Gastroesophageal sphincter (tissue), 4 donors: ENCODE data around the gene CTRL. TPM values are rescaled to one million over a fixed set of nuclear protein-coding genes. Genes with fewer than 3 reads are reported as not detected.

Source experiments
- ATAC-seq: fragments of 150-250 bp; one replicate; pipeline ENCODE4 v1.9.1; 2016; ENCODE audit warnings: mild to moderate bottlenecking, moderate library complexity
- H3K27ac ChIP-seq, 4 donors: fragments of 200-600 bp; sonication (generic) in 3 of 4; 1 replicate in 3 of 4; 2 replicates in 1 of 4; pipeline ENCODE4 v1.5.1; 2016 to 2019
- H3K27me3 ChIP-seq: fragments of 200-600 bp; sonication (generic); one replicate; pipeline ENCODE4 v1.5.1; 2019
- H3K36me3 ChIP-seq, 2 donors: fragments of 200-600 bp; sonication (generic); one replicate each; pipeline ENCODE4 v1.5.1; 2019; ENCODE audit warnings: control low read depth in 1 of 2
- H3K4me1 ChIP-seq, 3 donors: fragments of 200-600 bp; sonication (generic); 1 replicate in 2 of 3; 2 replicates in 1 of 3; pipeline ENCODE4 v1.5.1; 2016 to 2019; ENCODE audit warnings: control low read depth in 2 of 3
- H3K4me3 ChIP-seq, 2 donors: fragments of 200-600 bp; sonication (generic); one replicate each; pipeline ENCODE4 v1.5.1; 2019; ENCODE audit warnings: mild to moderate bottlenecking in 1 of 2, moderate library complexity in 1 of 2
- H3K9me3 ChIP-seq, 3 donors: fragments of 200-600 bp; sonication (generic); one replicate each; pipeline ENCODE4 v1.5.1; 2017 to 2019; ENCODE audit warnings: control low read depth in 2 of 3
- EP300 ChIP-seq: sonication (generic); formaldehyde crosslinking; IDR thresholded peaks from one replicate; pipeline ENCODE4 v1.6.1; 2017; ENCODE audit warnings: antibody characterized with exemption, mild to moderate bottlenecking
- POLR2A ChIP-seq, 2 donors: fragments of 450-650 bp; IDR thresholded peaks; one replicate each; pipeline ENCODE4 v1.6.1; 2017; ENCODE audit warnings: antibody characterized with exemption in 2 of 2, mild to moderate bottlenecking in 2 of 2, moderate library complexity in 1 of 2
- POLR2AphosphoS5 ChIP-seq: sonication (generic); formaldehyde crosslinking; IDR thresholded peaks from one replicate; pipeline ENCODE4 v1.6.1; 2017; ENCODE audit warnings: antibody characterized with exemption
- WGBS, 2 donors: methylation state at CpG; one replicate each; pipeline ENCODE4 v1.1.5; 2018; ENCODE audit warnings: low coverage in 1 of 2; 5-methylcytosine and 5-hydroxymethylcytosine counted together
- total RNA-seq, 4 donors: library from RNA; depleted of rRNA; stranded (reverse); fragments of >200 nt; gene quantifications; one replicate each; pipeline ENCODE4 v1.1.0, GENCODE V29; 2016
- TF ChIP-seq, protein P1 (sequence below), 4 experiments: fragments of 200-600 bp in 2 of 4; fragments of 450-650 bp in 2 of 4; sonication (generic) in 1 of 4; IDR thresholded peaks; one replicate each; pipeline ENCODE4 v1.5.1; 2017 to 2019; ENCODE audit warnings: antibody characterized with exemption in 4 of 4, mild to moderate bottlenecking in 2 of 4, moderate library complexity in 2 of 4

Gene CTRL
- total RNA-seq, 4 donors from 2014 or later: 1.2 to 5.0 TPM; not detected in 2

DNA sequence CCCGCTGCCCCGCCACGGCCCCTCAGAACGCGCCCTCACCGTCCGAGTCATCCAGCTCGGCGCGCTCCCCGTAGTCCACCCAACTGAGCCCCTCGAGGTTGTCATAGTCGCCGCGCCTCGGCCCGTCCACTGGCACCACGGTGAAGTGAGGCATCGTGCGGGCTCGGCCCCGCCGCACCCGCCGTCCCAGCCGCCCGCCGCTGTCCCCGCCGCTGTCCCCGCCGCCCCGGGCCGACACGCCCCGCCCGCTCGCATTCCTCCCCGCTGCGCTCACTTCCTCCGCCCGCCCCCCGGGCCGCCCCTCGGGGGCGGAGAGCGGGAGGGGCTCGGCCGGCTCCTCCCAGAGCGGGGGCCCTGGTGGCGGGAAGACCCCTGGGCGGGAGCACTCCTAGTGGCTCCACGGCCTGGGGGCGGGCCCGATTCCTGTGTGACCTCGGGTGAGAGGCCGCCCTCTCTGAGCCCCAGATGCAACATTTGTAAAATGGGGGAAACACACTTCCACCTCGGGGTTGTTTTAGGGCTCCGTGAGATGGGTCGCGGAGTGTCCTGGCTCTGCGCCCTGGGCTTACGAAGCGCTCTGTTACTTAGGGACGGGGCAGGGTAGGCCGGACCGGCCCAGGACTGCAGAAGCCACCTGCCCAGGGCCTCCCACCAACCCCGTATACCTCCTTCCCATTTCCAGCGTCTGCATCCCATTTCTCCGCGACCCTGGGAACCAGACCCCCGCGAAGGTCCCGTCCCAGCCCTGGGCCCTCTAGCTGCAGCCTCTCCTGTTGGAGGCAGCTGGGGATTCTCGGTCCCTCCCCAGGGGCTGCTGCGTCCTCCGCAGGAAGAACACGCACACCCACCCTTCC, 37.0 kb upstream of the CTRL start, which contains the start of gene SLC12A4:
Gene SLC12A4 (minus strand): TSS at position 238 of the 854 bp plus-strand sequence. CDS start 84 bp downstream, at position 154.
- H3K36me3 ChIP-seq: no peaks in the 10 kb centered on the region
- H3K9me3 ChIP-seq: no peaks in the 10 kb centered on the region
- peaks cover 0 to 47% (median 34%) of the 10 kb centered on the region in 3 donors for H3K4me1 ChIP-seq
- no peaks in the 10 kb centered on the region for H3K27me3 ChIP-seq
- ATAC-seq: peak; percentile 88
- peak within 1 kb of the TSS; percentile 87 to 100 (median 99) for H3K27ac ChIP-seq
- H3K4me3 ChIP-seq: peak within 1 kb of the TSS; percentile 65 to 99
- TF ChIP-seq POLR2AphosphoS5 (peak; percentile 85), EP300 (no peak), POLR2A (IDR thresholded peaks at IDR 0.05) (peak; percentile 95 to 97)
- TF ChIP-seq, protein P1, sequence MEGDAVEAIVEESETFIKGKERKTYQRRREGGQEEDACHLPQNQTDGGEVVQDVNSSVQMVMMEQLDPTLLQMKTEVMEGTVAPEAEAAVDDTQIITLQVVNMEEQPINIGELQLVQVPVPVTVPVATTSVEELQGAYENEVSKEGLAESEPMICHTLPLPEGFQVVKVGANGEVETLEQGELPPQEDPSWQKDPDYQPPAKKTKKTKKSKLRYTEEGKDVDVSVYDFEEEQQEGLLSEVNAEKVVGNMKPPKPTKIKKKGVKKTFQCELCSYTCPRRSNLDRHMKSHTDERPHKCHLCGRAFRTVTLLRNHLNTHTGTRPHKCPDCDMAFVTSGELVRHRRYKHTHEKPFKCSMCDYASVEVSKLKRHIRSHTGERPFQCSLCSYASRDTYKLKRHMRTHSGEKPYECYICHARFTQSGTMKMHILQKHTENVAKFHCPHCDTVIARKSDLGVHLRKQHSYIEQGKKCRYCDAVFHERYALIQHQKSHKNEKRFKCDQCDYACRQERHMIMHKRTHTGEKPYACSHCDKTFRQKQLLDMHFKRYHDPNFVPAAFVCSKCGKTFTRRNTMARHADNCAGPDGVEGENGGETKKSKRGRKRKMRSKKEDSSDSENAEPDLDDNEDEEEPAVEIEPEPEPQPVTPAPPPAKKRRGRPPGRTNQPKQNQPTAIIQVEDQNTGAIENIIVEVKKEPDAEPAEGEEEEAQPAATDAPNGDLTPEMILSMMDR (IDR thresholded peaks at IDR 0.05): peak in 1 of 4 experiments; percentile 1
- 10% methylated on average over 2 of the region's 78 CpGs; no CpG with 5 or more reads in 1 of the 2 donors for WGBS, 2 donors

- H3K36me3 ChIP-seq: peaks cover 0 to 6% of the 10 kb centered on the region in 2 donors
- WGBS, 2 donors: 0% methylated on average over 15 to 18 of the region's 45 CpGs
- peak; percentile 50 for ATAC-seq
- no peaks in the 10 kb centered on the region for H3K9me3 ChIP-seq
- no peak for TF ChIP-seq EP300
- H3K27me3 ChIP-seq: no peaks in the 10 kb centered on the region
- H3K27ac ChIP-seq: peak overlapping the region; percentile 87 to 100 (median 99)
- peaks cover 0 to 53% (median 40%) of the 10 kb centered on the region in 3 donors for H3K4me1 ChIP-seq
- H3K4me3 ChIP-seq: peak overlapping the region; percentile 65 to 99
These were observed 36.3 kb upstream of the CTRL start for GRCh38 chr16:67967958-67968399.

DNA sequence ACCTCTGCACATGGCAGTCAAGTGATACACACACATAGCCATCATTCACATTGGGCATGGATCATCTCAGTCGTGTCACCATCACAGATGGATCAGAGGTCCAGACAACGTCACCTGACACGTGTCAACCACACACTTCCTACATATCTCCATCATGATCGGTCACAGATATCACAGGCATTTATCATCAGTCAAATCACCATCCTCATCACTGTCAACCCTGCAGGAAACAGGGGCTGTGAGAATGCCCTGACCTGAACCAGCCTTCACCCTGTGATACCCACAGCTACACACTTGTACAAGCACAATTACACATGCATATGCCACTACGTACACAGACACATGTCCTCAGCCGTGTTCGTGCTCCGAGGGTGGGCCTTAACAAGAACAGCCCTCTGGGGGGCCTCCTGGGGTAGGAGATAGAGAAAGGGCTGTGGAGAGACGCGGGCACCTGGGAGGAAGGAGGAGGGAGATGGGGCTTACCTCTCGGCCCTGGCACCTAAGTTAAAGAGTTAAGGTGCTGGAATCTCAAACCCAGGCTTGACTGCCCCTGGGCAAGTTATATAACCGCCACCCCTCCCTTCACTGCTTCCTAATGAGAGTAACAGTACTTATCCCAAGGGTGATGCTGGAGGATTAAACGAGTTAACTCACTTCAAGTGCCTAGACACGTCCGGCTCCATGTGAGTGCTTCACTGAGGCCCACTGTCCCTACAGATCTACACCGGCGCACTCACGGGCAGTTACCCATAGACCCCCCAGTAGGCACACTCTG, 35.7 kb upstream of the CTRL start:
- H3K27me3 ChIP-seq: no peaks in the 10 kb centered on the region
- H3K9me3 ChIP-seq: no peaks in the 10 kb centered on the region
- peak overlapping the region; percentile 87 to 100 (median 99) for H3K27ac ChIP-seq
- TF ChIP-seq POLR2A (IDR thresholded peaks at IDR 0.05): no peak
- TF ChIP-seq, protein P1 (IDR thresholded peaks at IDR 0.05): no peak
- TF ChIP-seq POLR2AphosphoS5: no peak
- no peak for TF ChIP-seq EP300
- peak overlapping the region; percentile 65 to 99 for H3K4me3 ChIP-seq
- peaks cover 0 to 12% of the 10 kb centered on the region in 2 donors for H3K36me3 ChIP-seq
- ATAC-seq: no peak
- WGBS, 2 donors: 3 to 6% methylated on average over 9 to 13 of the region's 18 CpGs
- peaks cover 0 to 60% (median 42%) of the 10 kb centered on the region in 3 donors for H3K4me1 ChIP-seq

DNA sequence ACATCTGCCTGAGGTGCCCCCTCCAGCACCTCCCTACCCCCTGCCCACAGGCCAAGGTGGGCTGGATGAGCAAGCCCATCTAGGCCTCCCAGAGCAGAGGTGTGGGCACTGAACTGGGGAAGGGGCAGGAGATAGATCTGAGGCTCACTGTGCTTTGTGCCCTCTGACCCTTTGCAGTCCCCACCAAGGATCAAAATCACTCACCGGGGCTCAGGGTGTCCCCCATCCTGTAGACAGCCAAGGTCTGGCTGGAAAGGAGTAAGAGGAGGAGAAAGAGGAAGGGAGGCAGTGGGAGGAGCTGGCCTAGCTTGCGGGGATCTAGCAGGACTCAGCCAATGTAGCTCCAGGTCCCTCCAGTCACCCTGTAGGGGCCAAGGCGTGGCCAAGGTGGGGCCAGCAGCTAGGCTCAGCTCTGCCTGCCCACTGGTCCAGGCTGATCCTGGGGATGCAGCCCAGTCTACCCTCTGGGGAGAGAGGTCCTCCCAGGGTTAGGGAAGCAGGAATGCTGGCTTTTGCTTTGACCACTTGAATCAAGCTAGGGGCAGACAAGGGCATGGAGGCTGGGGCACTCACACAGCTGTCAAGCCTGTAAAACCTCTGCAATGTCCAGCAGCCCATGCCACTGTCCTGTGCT, 35.0 kb upstream of the CTRL start:
- H3K27me3 ChIP-seq: no peaks in the 10 kb centered on the region
- peak overlapping the region; percentile 65 to 99 for H3K4me3 ChIP-seq
- H3K36me3 ChIP-seq: peaks cover 0 to 19% of the 10 kb centered on the region in 2 donors
- H3K4me1 ChIP-seq: peaks cover 0 to 67% (median 44%) of the 10 kb centered on the region in 3 donors
- ATAC-seq: no peak
- 0% methylated on average over 1 of the region's 3 CpGs; no CpG with 5 or more reads in 1 of the 2 donors for WGBS, 2 donors
- no peaks in the 10 kb centered on the region for H3K9me3 ChIP-seq
- peak overlapping the region; percentile 87 to 100 (median 99) for H3K27ac ChIP-seq
- TF ChIP-seq POLR2A (IDR thresholded peaks at IDR 0.05) (no peak), EP300 (no peak), POLR2AphosphoS5 (no peak)
- TF ChIP-seq, protein P1 (IDR thresholded peaks at IDR 0.05): no peak
